ENCODE results near the gene SPACA7. TPM values are rescaled to one million over a fixed set of nuclear protein-coding genes. Genes with fewer than 3 reads are reported as not detected.

SPACA7 gene
- polyA plus RNA-seq, 3 donors, result not detected

- DNase-seq (ENCODE audit: extremely low read depth in 1 of 11, low read depth in 9 of 11, low spot score in 4 of 11), result no peak
These were observed 103.2 kb downstream of the SPACA7 start for GRCh38 chr13:112479389-112479788.

- DNase-seq (ENCODE audit: extremely low read depth in 1 of 11, low read depth in 9 of 11, low spot score in 4 of 11), result no peak
These were observed 105.3 kb downstream of the SPACA7 start for GRCh38 chr13:112481458-112481857.

DNA sequence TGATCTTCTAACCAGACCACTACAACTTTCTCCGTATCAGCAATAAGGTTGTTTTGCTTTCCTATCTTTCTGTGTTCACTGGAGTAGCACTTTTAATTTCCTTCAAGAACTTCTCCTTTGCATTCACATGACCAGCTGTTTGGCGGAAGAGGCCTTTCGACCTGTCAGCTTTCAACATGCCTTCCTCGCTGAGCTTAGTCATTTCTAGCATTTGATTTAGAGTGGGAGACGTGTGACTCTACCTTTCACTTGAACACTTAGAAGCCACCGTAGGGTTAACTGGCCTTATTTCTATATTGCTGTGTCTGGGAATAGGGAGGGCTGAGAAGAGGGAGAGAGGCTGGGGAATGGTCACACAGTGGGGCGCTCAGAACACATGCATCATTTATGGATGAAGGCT, 107.1 kb downstream of the SPACA7 start:
- no peak for DNase-seq (ENCODE audit: extremely low read depth in 1 of 11, low read depth in 9 of 11, low spot score in 4 of 11)

Other genes starting within 250 kb of the SPACA7 start
- 10 to 100 TPM; 30.3 to 37.6 (median 32.4) TPM for gene TUBGCP3, start 211.8 kb downstream of the SPACA7 start, polyA plus RNA-seq (ENCODE audit: insufficient read length in 3 of 3)